Measurements from ENCODE around the gene HLA-DMA. TPM values are rescaled to one million over a fixed set of nuclear protein-coding genes. Genes with fewer than 3 reads are reported as not detected.
A peak's percentile ranks its signal among the peaks of the same experiment; 100 is the strongest.

Gene HLA-DMA
- total RNA-seq, 1 donor = 9.0 TPM

DNA sequence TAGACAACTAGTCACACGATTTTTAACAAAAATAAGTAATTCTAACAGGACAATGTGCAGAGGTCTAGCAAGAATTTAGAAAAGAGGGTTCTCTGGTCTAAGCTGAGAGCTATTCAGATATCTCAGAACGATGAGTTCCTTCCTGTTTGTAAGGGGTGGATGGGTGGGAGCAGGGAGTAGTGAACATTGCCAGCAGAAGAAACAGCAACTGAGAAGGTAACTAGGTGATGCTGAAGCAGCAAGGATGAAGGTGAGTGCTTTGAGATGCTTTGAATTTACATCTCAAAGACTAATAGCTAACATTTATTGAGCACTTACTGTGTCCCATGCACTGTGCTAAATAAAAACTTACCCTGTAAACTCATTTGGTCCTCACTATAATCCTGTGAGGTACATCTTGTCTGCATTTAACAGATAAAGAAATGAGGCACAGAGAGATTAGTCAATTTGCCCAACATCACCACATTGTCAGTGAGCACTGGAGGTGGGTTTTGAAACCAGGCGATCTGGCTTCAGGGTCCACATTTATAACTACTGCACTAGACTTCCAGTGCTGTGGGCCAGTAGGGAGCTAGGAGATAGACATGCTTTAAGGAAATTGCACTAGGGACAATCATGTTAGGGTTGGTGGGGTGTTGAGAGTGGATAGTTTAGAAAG, 31.2 kb upstream of the HLA-DMA start:
- H3K4me2 ChIP-seq (ENCODE audit: insufficient read depth, low read length) = no peak overlapping the region
- TF ChIP-seq, protein P1, sequence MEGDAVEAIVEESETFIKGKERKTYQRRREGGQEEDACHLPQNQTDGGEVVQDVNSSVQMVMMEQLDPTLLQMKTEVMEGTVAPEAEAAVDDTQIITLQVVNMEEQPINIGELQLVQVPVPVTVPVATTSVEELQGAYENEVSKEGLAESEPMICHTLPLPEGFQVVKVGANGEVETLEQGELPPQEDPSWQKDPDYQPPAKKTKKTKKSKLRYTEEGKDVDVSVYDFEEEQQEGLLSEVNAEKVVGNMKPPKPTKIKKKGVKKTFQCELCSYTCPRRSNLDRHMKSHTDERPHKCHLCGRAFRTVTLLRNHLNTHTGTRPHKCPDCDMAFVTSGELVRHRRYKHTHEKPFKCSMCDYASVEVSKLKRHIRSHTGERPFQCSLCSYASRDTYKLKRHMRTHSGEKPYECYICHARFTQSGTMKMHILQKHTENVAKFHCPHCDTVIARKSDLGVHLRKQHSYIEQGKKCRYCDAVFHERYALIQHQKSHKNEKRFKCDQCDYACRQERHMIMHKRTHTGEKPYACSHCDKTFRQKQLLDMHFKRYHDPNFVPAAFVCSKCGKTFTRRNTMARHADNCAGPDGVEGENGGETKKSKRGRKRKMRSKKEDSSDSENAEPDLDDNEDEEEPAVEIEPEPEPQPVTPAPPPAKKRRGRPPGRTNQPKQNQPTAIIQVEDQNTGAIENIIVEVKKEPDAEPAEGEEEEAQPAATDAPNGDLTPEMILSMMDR (IDR thresholded peaks at IDR 0.05; ENCODE audit: extremely low read depth, low read depth, low read length) = no peak
- no peak overlapping the region for H2AFZ ChIP-seq (ENCODE audit: low read length)
- no peak overlapping the region for H3K4me3 ChIP-seq (ENCODE audit: insufficient read depth, low read length)
- H3K79me2 ChIP-seq (ENCODE audit: insufficient read depth, low read length) = peaks cover 14% of the 10 kb centered on the region
- H3K9me3 ChIP-seq (ENCODE audit: low read depth, low read length) = no peaks in the 10 kb centered on the region
- no peaks in the 10 kb centered on the region for H3K27me3 ChIP-seq (ENCODE audit: insufficient read depth, low read length)
- peaks cover 42% of the 10 kb centered on the region for H3K36me3 ChIP-seq (ENCODE audit: insufficient read depth, low read length)
- peaks cover 31% of the 10 kb centered on the region for H4K20me1 ChIP-seq (ENCODE audit: insufficient read depth, low read length)
- H3K27ac ChIP-seq (ENCODE audit: low read depth, low read length) = no peak overlapping the region
- no peaks in the 10 kb centered on the region for H3K4me1 ChIP-seq (ENCODE audit: insufficient read depth, low read length)
- no peak for DNase-seq (ENCODE audit: insufficient read length, low spot score, missing footprints)

DNA sequence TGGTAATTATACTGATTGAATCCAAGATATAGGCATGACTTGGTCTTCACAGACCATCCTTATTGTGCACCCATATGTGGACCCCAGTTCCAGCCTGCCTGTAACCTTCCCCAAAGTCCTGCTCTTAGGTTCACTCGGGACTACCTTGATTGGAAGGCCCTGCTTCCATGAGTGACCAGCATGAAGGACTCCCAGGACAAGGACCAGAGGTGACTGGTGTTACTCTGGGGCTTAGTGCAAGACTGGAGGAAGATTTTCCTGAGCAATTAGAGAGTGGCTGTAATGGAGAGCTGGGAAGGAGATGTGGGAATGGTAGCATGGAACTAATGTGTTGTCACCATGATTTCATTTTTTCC, 30.6 kb upstream of the HLA-DMA start:
- no peak for DNase-seq (ENCODE audit: insufficient read length, low spot score, missing footprints)
- Histone ChIP-seq H4K20me1 (ENCODE audit: insufficient read depth, low read length) (peaks cover 37% of the 10 kb centered on the region), H3K27me3 (ENCODE audit: insufficient read depth, low read length) (no peaks in the 10 kb centered on the region), H3K79me2 (ENCODE audit: insufficient read depth, low read length) (peaks cover 21% of the 10 kb centered on the region), H3K4me2 (ENCODE audit: insufficient read depth, low read length) (no peak overlapping the region), H2AFZ (ENCODE audit: low read length) (no peak overlapping the region), H3K4me1 (ENCODE audit: insufficient read depth, low read length) (no peaks in the 10 kb centered on the region), H3K9me3 (ENCODE audit: low read depth, low read length) (no peaks in the 10 kb centered on the region), H3K27ac (ENCODE audit: low read depth, low read length) (no peak overlapping the region), H3K4me3 (ENCODE audit: insufficient read depth, low read length) (no peak overlapping the region), H3K36me3 (ENCODE audit: insufficient read depth, low read length) (peaks cover 48% of the 10 kb centered on the region)
- TF ChIP-seq, protein P1 (IDR thresholded peaks at IDR 0.05; ENCODE audit: extremely low read depth, low read depth, low read length) = no peak

DNA sequence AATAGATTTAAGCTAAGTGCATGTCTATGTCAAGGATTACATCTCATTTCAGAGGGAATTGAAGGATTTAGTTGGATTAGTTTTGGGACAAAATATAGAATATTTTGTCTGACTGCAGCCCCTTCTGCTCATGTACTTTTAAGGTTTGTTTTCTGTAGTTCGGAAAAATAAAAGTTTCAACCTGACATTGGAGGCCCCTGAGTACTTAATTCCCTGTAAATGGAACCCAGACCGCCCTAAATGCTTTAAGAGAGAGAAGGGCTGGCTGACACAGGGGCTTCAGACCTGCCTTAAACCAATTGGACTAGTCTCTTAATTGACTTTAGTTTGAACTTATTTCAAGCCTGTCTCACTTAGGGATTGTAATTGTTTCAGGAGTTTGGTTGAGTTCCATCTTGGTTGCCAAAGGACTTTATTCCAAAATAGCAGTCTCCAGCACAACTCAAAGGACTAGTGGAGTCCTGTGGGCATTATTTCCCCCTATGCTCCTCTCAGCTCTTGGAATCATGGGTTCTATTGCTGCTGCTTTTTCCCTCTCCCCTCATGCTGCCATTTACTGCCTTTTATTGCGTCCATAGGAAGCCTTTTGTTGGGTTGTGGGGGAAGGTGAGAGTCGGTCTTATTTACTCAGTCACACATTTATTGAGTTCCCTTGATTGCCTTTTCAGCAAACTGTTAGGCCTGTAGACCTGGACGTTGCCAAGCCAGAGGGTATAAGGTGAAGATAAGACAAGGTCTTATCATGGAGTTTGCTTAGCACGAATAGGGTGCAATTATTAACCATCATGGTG, 30.0 kb upstream of the HLA-DMA start:
- Histone ChIP-seq H3K27ac (ENCODE audit: low read depth, low read length) (peak overlapping the region; percentile 19), H3K4me1 (ENCODE audit: insufficient read depth, low read length) (no peaks in the 10 kb centered on the region), H4K20me1 (ENCODE audit: insufficient read depth, low read length) (peaks cover 43% of the 10 kb centered on the region), H3K9me3 (ENCODE audit: low read depth, low read length) (no peaks in the 10 kb centered on the region), H3K36me3 (ENCODE audit: insufficient read depth, low read length) (peaks cover 54% of the 10 kb centered on the region), H3K4me3 (ENCODE audit: insufficient read depth, low read length) (no peak overlapping the region), H3K4me2 (ENCODE audit: insufficient read depth, low read length) (no peak overlapping the region), H3K79me2 (ENCODE audit: insufficient read depth, low read length) (peaks cover 26% of the 10 kb centered on the region), H3K27me3 (ENCODE audit: insufficient read depth, low read length) (no peaks in the 10 kb centered on the region), H2AFZ (ENCODE audit: low read length) (no peak overlapping the region)
- TF ChIP-seq, protein P1 (IDR thresholded peaks at IDR 0.05; ENCODE audit: extremely low read depth, low read depth, low read length) = no peak
- no peak for DNase-seq (ENCODE audit: insufficient read length, low spot score, missing footprints)

DNA sequence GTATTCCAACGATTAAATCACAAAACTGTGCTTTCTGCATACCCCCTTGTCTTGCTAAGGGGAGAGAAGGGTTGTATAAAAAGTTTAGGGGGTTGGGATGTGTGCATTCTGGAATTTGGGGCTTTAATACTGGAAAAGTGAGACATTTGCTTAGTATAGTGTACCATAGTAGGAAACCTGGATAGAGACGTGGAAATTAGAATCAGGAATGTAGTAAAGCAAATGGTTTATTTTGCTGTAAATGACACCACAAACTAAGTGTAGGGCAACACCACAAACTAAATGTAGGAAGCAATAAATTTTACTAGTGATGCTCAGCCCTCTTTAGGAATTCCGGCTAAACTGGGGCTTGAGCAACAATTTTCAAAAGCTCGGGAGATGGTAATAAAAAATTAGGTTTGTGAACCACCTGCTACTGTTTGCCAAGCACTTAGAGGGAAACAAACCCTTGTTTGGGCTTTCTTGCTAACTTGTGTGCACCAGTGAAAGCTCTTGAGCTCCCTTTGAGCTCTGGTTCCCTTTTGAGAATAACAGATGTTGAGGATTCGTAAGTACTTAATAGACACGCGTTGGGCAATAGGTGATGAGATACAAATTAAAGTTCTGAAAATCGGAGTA, 29.3 kb upstream of the HLA-DMA start:
- Histone ChIP-seq H3K4me3 (ENCODE audit: insufficient read depth, low read length) (no peak overlapping the region), H3K27ac (ENCODE audit: low read depth, low read length) (no peak overlapping the region), H3K9me3 (ENCODE audit: low read depth, low read length) (no peaks in the 10 kb centered on the region), H2AFZ (ENCODE audit: low read length) (no peak overlapping the region), H3K79me2 (ENCODE audit: insufficient read depth, low read length) (peaks cover 33% of the 10 kb centered on the region), H4K20me1 (ENCODE audit: insufficient read depth, low read length) (peaks cover 50% of the 10 kb centered on the region), H3K36me3 (ENCODE audit: insufficient read depth, low read length) (peaks cover 61% of the 10 kb centered on the region), H3K4me1 (ENCODE audit: insufficient read depth, low read length) (no peaks in the 10 kb centered on the region), H3K27me3 (ENCODE audit: insufficient read depth, low read length) (no peaks in the 10 kb centered on the region), H3K4me2 (ENCODE audit: insufficient read depth, low read length) (no peak overlapping the region)
- TF ChIP-seq, protein P1 (IDR thresholded peaks at IDR 0.05; ENCODE audit: extremely low read depth, low read depth, low read length) = no peak
- DNase-seq (ENCODE audit: insufficient read length, low spot score, missing footprints) = peak; percentile 38

All from osteoblast (primary cell).